Hindlimb muscle (tissue), 1 donor: Measurements from ENCODE around the gene SH2D7. TPM values are rescaled to one million over a fixed set of nuclear protein-coding genes. Genes with fewer than 3 reads are reported as not detected.

Experiments
- DNase-seq: peaks from one replicate; pipeline ENCODE4 v3.0.0-alpha.2; 2013
- polyA plus RNA-seq: library from polyadenylated mRNA; unstranded; fragments of 120-200 nt; gene quantifications from one replicate; pipeline ENCODE4 v1.2.1, GENCODE V29; 2013; ENCODE audit not compliant: insufficient read length

Gene SH2D7
- polyA plus RNA-seq, 1 donor, result 0.12 TPM

- DNase-seq, result no peak
These were observed 12.9 kb upstream of the SH2D7 start for GRCh38 chr15:78079298-78080087.

GRCh38 chr15:78080088-78080460, 12.3 kb upstream of the SH2D7 start:
- DNase-seq, result no peak

GRCh38 chr15:78082106-78082742, 10.1 kb upstream of the SH2D7 start:
- DNase-seq, result no peak

GRCh38 chr15:78082743-78083110, 9.6 kb upstream of the SH2D7 start:
- no peak for DNase-seq

GRCh38 chr15:78083186-78083585, 9.2 kb upstream of the SH2D7 start:
- no peak for DNase-seq

- no peak for DNase-seq
These were observed 8.5 kb upstream of the SH2D7 start for GRCh38 chr15:78083687-78084448.

- DNase-seq, result no peak
These were observed 8.0 kb upstream of the SH2D7 start for GRCh38 chr15:78084449-78084750.

GRCh38 chr15:78085928-78086327, 6.4 kb upstream of the SH2D7 start:
- DNase-seq, result no peak

GRCh38 chr15:78087951-78088772, 4.2 kb upstream of the SH2D7 start:
- no peak for DNase-seq

GRCh38 chr15:78088773-78089080, 3.6 kb upstream of the SH2D7 start:
- DNase-seq, result no peak

- no peak for DNase-seq
These were observed 1.8 kb upstream of the SH2D7 start for GRCh38 chr15:78090422-78091063.

GRCh38 chr15:78093242-78094020, 1.1 kb downstream of the SH2D7 start:
- peak; percentile 45 for DNase-seq

- DNase-seq, result no peak
These were observed 5.3 kb downstream of the SH2D7 start for GRCh38 chr15:78097667-78098066.

- no peak for DNase-seq
These were observed 5.9 kb downstream of the SH2D7 start for GRCh38 chr15:78098131-78098755.

GRCh38 chr15:78100886-78101285, 8.5 kb downstream of the SH2D7 start:
- no peak for DNase-seq

GRCh38 chr15:78101423-78102105, 9.2 kb downstream of the SH2D7 start:
- no peak for DNase-seq

GRCh38 chr15:78102211-78102610, 9.8 kb downstream of the SH2D7 start:
- DNase-seq, result no peak

- no peak for DNase-seq
These were observed 10.4 kb downstream of the SH2D7 start for GRCh38 chr15:78102741-78103140.

- DNase-seq, result no peak
These were observed 11.2 kb downstream of the SH2D7 start for GRCh38 chr15:78103406-78104118.

GRCh38 chr15:78104119-78104479, 11.7 kb downstream of the SH2D7 start:
- no peak for DNase-seq
